Stimulated activated naive CD4-positive, alpha-beta T cell (primary cell): ENCODE measurements around the gene ANAPC2.

Experiments
- DNase-seq, 6 experiments: peaks; one replicate each; lab custom pipeline; 2025; lab: John Stamatoyannopoulos, UW

Gene ANAPC2

GRCh38 chr9:137162505-137163364 is 25.6 kb downstream of the ANAPC2 start:
- no peak for DNase-seq

DNA sequence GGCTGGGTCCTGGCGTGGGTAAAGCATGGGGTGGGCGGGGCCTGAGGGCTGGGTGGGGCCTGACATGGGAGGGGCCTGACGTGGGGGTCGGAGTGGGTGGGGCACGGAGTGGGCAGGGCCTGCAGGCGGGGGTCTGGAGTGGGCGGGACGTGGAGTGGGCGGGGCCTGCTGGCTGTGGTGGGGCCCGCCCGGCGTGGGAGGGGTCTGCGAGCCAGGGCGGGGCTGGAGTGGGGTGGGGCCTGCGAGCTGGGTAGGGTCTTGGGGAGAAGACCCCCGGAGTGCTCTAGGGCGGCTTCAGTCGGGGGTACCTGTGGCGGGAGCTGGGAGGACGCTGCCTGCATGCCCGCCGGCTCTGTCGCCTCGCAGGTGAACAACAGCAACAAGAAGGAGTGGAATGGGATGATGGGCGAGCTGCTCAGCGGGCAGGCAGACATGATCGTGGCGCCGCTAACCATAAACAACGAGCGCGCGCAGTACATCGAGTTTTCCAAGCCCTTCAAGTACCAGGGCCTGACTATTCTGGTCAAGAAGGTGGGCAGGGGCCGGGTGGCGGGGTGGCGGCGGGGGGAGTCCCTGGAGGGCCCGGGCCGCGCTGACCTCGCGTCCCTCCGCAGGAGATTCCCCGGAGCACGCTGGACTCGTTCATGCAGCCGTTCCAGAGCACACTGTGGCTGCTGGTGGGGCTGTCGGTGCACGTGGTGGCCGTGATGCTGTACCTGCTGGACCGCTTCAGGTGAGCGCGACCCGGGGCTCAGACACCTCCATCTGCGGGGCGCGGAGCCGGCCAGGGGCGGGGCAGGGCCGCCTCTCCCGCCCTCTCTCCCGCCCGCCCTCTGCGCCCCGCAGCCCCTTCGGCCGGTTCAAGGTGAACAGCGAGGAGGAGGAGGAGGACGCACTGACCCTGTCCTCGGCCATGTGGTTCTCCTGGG is 26.5 kb downstream of the ANAPC2 start:
- DNase-seq, result no peak

DNA sequence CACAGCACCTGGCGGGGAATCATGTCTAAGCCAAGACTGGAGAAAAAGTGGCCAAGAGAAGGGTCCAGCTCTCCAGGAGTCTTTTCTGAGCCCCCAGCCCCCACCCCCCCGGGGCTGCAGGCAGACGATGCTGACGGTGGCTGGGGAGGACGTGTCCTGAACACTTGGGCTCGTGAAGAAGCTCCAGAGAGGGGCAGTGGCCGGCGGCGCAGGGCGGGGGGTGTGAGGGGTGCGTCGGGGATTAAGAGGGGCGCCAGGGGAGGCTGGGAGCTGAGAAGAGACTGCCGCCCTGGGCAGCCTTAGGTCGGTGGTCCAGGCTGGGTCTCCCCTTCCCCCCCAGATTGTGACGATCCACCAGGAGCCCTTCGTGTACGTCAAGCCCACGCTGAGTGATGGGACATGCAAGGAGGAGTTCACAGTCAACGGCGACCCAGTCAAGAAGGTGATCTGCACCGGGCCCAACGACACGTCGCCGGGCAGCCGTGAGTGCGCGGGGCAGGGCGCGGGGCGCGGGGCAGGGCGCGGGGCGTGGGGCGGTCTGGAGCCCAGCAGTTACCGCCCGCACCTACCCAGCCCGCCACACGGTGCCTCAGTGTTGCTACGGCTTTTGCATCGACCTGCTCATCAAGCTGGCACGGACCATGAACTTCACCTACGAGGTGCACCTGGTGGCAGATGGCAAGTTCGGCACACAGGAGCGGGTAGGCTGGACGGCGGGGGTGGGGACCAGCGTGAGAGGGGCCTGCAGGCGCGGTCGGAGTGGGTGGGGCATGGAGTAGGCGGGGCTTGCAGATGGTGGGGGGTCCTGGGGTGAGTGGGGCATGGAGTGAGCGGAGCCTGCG is 27.4 kb downstream of the ANAPC2 start:
- no peak for DNase-seq

GRCh38 chr9:137160054-137160425 is 28.3 kb downstream of the ANAPC2 start:
- DNase-seq, result no peak

DNA sequence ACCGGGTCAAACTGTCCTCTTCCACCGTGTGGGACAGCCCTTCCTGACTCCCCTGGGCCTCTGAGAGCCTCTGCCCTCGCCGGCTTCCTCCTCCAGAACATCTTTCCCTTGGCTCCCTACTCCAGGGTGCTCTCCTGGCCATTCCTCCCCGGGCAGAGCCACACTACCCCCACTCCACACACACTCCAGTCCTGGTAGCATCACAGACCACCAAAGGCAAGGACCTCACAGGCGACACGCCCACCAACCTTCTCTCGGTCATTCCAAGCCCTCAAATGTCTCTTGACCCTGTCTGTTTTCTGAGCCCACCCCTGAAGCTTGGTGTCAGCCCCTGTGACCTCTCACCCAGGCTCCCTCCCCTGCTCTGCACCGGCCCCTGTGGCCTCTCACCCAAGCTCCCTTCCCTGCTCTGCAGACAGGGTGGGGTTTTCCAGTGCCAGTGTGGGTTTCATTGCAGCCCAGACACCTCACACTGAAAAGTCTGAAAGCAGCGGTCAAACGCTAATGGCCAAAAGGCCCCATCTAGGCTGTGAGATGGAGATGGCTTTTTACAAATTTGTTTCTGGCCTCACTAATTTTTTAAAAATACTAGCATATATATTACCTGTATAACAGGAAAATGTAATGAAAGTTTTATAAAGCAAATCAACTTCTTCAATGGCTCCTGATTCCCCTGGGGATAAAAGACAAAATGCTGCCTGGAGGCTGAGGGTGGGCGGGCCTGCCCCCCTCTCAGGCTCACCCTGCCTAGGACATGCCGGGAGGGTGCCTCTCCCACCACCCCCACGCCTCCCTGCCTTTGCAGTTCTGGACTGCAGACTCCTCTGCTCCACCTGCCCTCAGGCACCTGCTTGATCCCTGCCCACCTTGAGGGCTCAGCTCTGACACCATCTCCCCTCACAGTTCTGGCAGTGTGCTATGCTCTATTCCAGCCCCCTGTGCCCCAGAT is 29.0 kb downstream of the ANAPC2 start:
- no peak for DNase-seq

- DNase-seq, result no peak
Measured at GRCh38 chr9:137158625-137159024, 29.7 kb downstream of the ANAPC2 start.

DNA sequence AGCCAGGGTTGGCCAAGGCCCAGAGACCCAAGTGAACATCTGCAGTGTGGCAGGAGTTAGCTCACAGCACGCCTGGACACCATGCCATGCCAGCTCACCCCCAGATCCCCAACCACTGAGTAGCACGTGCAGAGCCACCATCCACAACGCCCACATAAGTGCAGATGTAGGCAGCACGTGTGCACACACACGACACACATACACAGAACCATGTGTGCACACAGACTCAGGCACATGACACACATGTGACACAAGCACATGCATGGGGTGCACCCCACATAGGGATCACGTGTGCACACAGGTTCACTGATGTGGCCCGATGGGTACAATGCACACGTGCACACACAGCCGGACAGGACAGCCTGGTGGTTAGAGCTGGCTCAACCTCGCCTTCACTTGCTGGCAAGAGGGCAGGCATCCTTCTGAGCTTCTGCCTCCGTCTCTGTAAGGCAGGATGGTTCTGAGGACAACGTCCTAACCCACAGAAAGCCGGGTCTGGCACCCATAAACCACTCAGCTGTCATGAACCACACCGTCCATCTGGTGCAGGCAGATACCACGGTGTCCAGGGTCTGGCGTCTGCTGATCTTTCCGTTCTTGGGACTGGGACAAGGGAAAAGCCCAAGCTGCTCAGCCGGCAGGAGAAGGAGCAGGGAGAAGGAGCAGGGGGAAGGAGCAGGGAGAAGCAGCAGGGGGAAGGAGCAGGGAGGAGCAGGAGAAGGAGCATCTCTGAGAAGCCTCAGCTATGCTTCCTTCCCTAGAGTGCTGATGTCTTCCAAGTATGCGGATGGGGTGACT is 30.5 kb downstream of the ANAPC2 start:
- DNase-seq, result no peak

GRCh38 chr9:137156567-137157375 is 31.6 kb downstream of the ANAPC2 start:
- DNase-seq, result peak; percentile 14 to 57 (median 48)

GRCh38 chr9:137152844-137153405 is 35.4 kb downstream of the ANAPC2 start:
- no peak for DNase-seq

- DNase-seq, result peak in 3 of 6 experiments; percentile 28 to 40 (median 35)
Measured at GRCh38 chr9:137150617-137151457, 37.5 kb downstream of the ANAPC2 start.

GRCh38 chr9:137149942-137150616 is 38.3 kb downstream of the ANAPC2 start:
- DNase-seq, result no peak

DNA sequence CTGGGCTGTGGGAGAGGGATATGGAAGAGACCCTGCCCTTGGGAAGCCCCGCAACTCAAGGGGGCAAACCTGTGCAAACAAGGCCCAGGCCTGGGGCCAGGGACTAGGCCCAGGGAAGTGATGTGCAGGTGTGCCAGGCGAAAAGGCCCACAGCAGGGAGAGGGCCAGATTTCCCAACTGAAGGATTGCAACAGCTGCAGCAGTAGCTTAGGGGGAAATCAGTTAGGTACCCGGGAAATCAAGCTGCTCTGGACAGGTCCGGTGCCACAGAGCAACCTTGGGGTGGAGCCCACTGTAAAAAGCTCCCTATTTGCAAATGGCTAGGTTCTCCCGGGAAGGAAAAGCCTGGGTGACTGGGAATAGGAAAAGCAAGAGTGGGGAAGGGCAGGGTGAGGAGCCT is 39.0 kb downstream of the ANAPC2 start:
- DNase-seq, result no peak

DNA sequence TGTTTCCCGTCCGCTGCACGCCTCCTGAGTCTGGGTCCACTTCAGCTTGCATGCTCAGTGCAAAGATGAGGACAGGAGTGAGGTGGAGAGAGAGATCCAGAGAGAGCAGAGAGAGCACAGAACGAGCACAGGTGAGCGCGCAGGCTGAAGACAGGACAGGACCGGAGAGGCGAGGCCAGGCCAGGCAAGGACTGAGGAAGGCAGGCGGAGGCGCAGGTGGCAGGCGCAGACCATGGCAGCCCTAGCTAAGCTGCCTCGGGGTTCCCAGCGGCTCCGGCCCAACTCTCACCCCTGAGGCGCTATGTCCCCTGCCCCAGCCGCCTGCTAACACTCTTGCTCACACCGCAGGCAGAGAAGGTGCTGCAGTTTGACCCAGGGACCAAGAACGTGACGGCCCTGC is 39.7 kb downstream of the ANAPC2 start:
- DNase-seq, result no peak

- DNase-seq, result no peak
Measured at GRCh38 chr9:137148242-137148641, 40.1 kb downstream of the ANAPC2 start.

- no peak for DNase-seq
Measured at GRCh38 chr9:137147793-137148160, 40.6 kb downstream of the ANAPC2 start.

- DNase-seq, result no peak
Measured at GRCh38 chr9:137147091-137147792, 41.1 kb downstream of the ANAPC2 start.

DNA sequence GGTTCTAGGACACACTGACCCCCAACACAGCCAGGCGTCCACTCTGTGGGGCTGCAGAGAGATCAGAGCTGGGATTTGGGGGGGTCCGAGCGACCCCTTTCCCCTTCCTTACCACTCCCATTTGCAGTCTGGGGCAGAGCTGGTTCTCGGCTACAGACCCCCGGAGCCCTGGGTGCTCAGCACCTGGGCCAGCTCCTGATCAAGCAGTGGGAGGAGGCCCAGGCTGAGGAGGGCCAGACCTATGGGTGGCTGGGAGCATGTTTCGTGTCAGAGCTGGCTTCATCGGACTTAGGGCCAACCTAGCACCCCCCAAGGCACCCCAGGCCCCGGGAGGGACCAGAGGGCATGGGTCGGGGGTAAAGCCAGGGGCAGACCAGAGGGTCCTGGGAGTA is 41.8 kb downstream of the ANAPC2 start:
- no peak for DNase-seq
